ENCODE results near the gene ARHGAP25. TPM values are rescaled to one million over a fixed set of nuclear protein-coding genes. Genes with fewer than 3 reads are reported as not detected.

Gene ARHGAP25
- total and polyA plus RNA-seq, 9 donors = 2.6 to 4.2 (median 3.1) TPM

DNA sequence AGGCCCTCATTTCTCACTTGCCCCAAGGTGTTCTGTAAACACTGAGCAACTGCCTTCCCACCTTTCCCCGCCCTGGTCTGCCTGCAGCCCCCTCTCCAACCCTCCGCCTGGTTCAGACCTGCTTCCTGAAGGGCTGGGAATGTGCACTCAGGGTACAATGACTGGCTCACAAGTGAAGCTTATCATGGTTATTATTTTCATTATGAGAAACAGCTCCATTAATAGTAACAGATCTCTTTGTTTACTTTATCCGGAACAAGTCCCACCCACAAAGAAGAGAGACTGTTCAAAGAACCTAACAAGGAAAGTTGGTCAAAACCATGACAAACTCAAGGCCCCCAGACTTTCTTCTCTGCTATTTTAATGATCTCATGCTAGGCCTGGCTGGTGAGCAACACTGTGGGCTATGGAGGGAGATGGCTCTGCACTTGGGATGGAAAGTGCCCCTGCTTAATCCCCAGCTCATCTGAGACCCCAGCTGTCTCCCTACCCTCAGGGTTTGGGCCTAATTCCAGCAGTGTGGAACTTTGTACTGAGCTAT lies 36.7 kb downstream of the ARHGAP25 start:
- H3K36me3 ChIP-seq (ENCODE audit: control insufficient read depth, insufficient read depth, low read length) = no peaks in the 10 kb centered on the region
- DNase-seq = peak; percentile 61
- H3K4me1 ChIP-seq (ENCODE audit: control insufficient read depth, insufficient read depth, low read length) = peaks cover 42% of the 10 kb centered on the region
- no peak overlapping the region for H3K4me3 ChIP-seq (ENCODE audit: low read length)
- WGBS (ENCODE audit: insufficient coverage) = 83% methylated on average over 1 of the region's 3 CpGs
- no peaks in the 10 kb centered on the region for H3K27me3 ChIP-seq (ENCODE audit: control insufficient read depth, insufficient read depth, low read length)
- H3K9me3 ChIP-seq (replicated peaks; ENCODE audit: control insufficient read depth, low read depth, low read length) = no peaks in the 10 kb centered on the region
- peak overlapping the region; percentile 78 for H3K27ac ChIP-seq (ENCODE audit: low read length)

DNA sequence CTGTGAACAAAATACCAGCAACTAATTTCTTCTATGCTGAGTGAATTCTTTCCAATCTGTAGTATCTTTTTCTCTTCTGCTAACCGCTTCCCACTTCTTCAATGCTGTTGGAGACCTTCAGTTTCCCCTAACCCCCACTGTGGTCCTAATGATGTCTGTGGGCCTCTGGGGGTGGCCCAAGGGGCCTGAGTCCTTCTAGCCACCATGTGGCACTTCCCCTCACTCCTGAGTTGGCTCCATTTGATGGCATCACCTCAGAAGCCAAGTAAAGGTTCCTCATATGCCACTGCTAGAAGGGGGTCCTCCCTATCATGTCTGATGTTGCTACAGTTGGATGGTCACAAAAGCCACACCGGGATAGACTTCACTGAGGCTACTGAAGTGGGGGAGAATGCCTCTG lies 37.5 kb downstream of the ARHGAP25 start:
- Histone ChIP-seq H3K27me3 (ENCODE audit: control insufficient read depth, insufficient read depth, low read length) (no peaks in the 10 kb centered on the region), H3K27ac (ENCODE audit: low read length) (peak overlapping the region; percentile 9), H3K36me3 (ENCODE audit: control insufficient read depth, insufficient read depth, low read length) (no peaks in the 10 kb centered on the region), H3K9me3 (replicated peaks; ENCODE audit: control insufficient read depth, low read depth, low read length) (no peaks in the 10 kb centered on the region), H3K4me3 (ENCODE audit: low read length) (no peak overlapping the region), H3K4me1 (ENCODE audit: control insufficient read depth, insufficient read depth, low read length) (peaks cover 42% of the 10 kb centered on the region)
- no peak for DNase-seq
- WGBS (ENCODE audit: insufficient coverage) = 100% methylated on average over 1 of the region's 2 CpGs

DNA sequence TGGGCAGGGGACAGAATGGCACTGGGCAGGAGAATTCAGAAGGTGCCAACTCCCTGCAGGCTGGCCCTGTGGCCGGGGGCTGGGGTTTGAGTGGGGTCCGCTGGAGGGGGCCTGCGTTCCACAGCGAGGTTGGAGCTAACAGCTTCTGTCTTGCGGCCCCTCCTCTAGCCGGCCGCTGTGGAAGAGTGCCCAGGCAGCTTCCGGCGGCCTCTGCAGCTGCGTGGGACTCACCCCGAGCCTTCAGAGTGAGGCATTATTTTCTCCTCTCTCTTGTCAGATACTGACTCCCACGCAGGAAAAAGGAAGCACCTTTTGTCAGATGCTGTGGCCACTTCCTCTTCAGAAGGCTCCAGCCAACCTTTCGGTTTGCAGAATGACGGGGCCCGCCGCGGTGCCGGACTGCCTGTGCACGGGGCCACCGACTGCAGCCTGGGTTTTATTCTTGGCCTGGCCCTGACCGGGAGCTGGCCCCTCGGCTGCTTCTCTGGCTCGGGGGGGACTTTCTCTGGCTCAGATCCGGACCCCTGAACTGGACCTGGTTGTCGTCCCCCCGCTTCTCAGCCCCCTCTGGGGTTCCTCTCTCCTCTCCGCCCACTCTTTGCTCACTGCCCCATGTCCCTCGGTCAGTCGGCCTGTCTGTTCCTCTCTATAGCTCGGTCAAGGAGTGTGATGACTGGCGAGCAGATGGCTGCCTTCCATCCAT lies 40.1 kb downstream of the ARHGAP25 start:
- Histone ChIP-seq H3K9me3 (replicated peaks; ENCODE audit: control insufficient read depth, low read depth, low read length) (no peaks in the 10 kb centered on the region), H3K4me1 (ENCODE audit: control insufficient read depth, insufficient read depth, low read length) (peaks cover 37% of the 10 kb centered on the region), H3K36me3 (ENCODE audit: control insufficient read depth, insufficient read depth, low read length) (no peaks in the 10 kb centered on the region), H3K27ac (ENCODE audit: low read length) (peak overlapping the region; percentile 85), H3K4me3 (ENCODE audit: low read length) (peak overlapping the region; percentile 29), H3K27me3 (ENCODE audit: control insufficient read depth, insufficient read depth, low read length) (no peaks in the 10 kb centered on the region)
- WGBS (ENCODE audit: insufficient coverage) = 46% methylated on average over 28 of the region's 31 CpGs
- DNase-seq = peak; percentile 81

- Histone ChIP-seq H3K4me3 (ENCODE audit: low read length) (peak overlapping the region; percentile 29), H3K9me3 (replicated peaks; ENCODE audit: control insufficient read depth, low read depth, low read length) (no peaks in the 10 kb centered on the region), H3K27ac (ENCODE audit: low read length) (peak overlapping the region; percentile 85), H3K27me3 (ENCODE audit: control insufficient read depth, insufficient read depth, low read length) (no peaks in the 10 kb centered on the region), H3K36me3 (ENCODE audit: control insufficient read depth, insufficient read depth, low read length) (no peaks in the 10 kb centered on the region), H3K4me1 (ENCODE audit: control insufficient read depth, insufficient read depth, low read length) (peaks cover 32% of the 10 kb centered on the region)
- DNase-seq = no peak
- whole genome bisulfite sequencing (ENCODE audit: insufficient coverage) = 82% methylated on average over 8 of the region's 13 CpGs
Observed at GRCh38 chr2:68775272-68775842, 40.7 kb downstream of the ARHGAP25 start.

DNA sequence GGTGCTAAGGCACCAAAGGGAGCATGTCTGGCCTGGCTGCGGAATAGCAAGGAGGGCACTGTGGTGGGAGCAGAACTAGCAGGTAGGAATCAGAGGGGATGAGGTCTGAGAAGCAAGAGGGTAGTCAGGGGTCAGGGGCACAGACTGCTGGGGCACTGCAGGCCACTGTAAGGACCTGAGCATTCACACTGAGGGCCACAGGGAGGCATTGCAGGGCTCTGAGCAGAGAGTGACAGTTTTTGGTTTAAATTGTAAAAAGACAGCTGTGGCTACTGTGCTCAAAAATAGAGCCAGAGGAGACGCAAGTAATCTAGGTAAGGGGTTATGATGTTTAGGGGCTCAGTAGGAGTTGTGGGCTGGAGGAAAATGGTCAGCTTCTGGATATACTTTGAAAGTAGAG lies 41.5 kb downstream of the ARHGAP25 start:
- H3K4me3 ChIP-seq (ENCODE audit: low read length) = no peak overlapping the region
- WGBS (ENCODE audit: insufficient coverage) = 89% methylated on average over 2 of the region's 2 CpGs
- no peaks in the 10 kb centered on the region for H3K27me3 ChIP-seq (ENCODE audit: control insufficient read depth, insufficient read depth, low read length)
- H3K36me3 ChIP-seq (ENCODE audit: control insufficient read depth, insufficient read depth, low read length) = no peaks in the 10 kb centered on the region
- DNase-seq = no peak
- H3K27ac ChIP-seq (ENCODE audit: low read length) = no peak overlapping the region
- no peaks in the 10 kb centered on the region for H3K9me3 ChIP-seq (replicated peaks; ENCODE audit: control insufficient read depth, low read depth, low read length)
- H3K4me1 ChIP-seq (ENCODE audit: control insufficient read depth, insufficient read depth, low read length) = peaks cover 25% of the 10 kb centered on the region

GRCh38 chr2:68779595-68779994 lies 45.0 kb downstream of the ARHGAP25 start:
- H3K4me3 ChIP-seq (ENCODE audit: low read length) = no peak overlapping the region
- no peaks in the 10 kb centered on the region for H3K9me3 ChIP-seq (replicated peaks; ENCODE audit: control insufficient read depth, low read depth, low read length)
- no peaks in the 10 kb centered on the region for H3K27me3 ChIP-seq (ENCODE audit: control insufficient read depth, insufficient read depth, low read length)
- H3K4me1 ChIP-seq (ENCODE audit: control insufficient read depth, insufficient read depth, low read length) = peaks cover 8% of the 10 kb centered on the region
- DNase-seq = no peak
- no peak overlapping the region for H3K27ac ChIP-seq (ENCODE audit: low read length)
- no peaks in the 10 kb centered on the region for H3K36me3 ChIP-seq (ENCODE audit: control insufficient read depth, insufficient read depth, low read length)

DNA sequence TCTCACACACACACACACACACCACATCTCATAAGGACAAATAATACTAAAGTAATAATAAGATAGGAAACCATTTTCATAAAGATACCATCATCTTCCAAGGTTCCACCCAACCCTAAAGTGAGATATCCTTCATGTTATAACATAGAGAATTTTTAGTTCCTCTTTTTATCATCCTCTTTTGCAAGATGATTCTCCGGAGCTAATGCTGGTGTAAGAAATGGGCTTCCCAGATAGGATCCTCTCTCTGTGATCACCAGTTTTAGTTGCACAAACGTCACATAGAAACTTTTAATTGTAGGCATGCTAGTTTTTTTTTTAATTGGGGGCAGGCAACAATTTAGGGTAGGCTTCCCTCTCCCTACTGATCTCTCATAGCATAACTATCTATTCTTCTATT lies 49.6 kb downstream of the ARHGAP25 start:
- no peaks in the 10 kb centered on the region for H3K4me1 ChIP-seq (ENCODE audit: control insufficient read depth, insufficient read depth, low read length)

GRCh38 chr2:68784915-68785314 lies 50.3 kb downstream of the ARHGAP25 start:
- Histone ChIP-seq H3K4me1 (ENCODE audit: control insufficient read depth, insufficient read depth, low read length) (no peaks in the 10 kb centered on the region), H3K36me3 (ENCODE audit: control insufficient read depth, insufficient read depth, low read length) (peaks cover 2% of the 10 kb centered on the region), H3K27ac (ENCODE audit: low read length) (no peak overlapping the region)

More for the DNA sequence above, 49.6 kb downstream of the ARHGAP25 start:
- peaks cover 2% of the 10 kb centered on the region for H3K36me3 ChIP-seq (ENCODE audit: control insufficient read depth, insufficient read depth, low read length)
- no peak overlapping the region for H3K4me3 ChIP-seq (ENCODE audit: low read length)
- WGBS (ENCODE audit: insufficient coverage) = no CpG with 5 or more reads among the region's 2 CpGs
- H3K27ac ChIP-seq (ENCODE audit: low read length) = no peak overlapping the region
- H3K27me3 ChIP-seq (ENCODE audit: control insufficient read depth, insufficient read depth, low read length) = no peaks in the 10 kb centered on the region
- no peaks in the 10 kb centered on the region for H3K9me3 ChIP-seq (replicated peaks; ENCODE audit: control insufficient read depth, low read depth, low read length)
- no peak for DNase-seq

GRCh38 chr2:68787356-68787755 lies 52.7 kb downstream of the ARHGAP25 start:
- Histone ChIP-seq H3K4me1 (ENCODE audit: control insufficient read depth, insufficient read depth, low read length) (no peaks in the 10 kb centered on the region), H3K9me3 (replicated peaks; ENCODE audit: control insufficient read depth, low read depth, low read length) (no peaks in the 10 kb centered on the region), H3K27me3 (ENCODE audit: control insufficient read depth, insufficient read depth, low read length) (no peaks in the 10 kb centered on the region), H3K27ac (ENCODE audit: low read length) (no peak overlapping the region), H3K36me3 (ENCODE audit: control insufficient read depth, insufficient read depth, low read length) (peaks cover 2% of the 10 kb centered on the region), H3K4me3 (ENCODE audit: low read length) (no peak overlapping the region)
- 80% methylated on average over 1 of the region's 4 CpGs for WGBS (ENCODE audit: insufficient coverage)
- no peak for DNase-seq

More at GRCh38 chr2:68784915-68785314, 50.3 kb downstream of the ARHGAP25 start:
- Histone ChIP-seq H3K9me3 (replicated peaks; ENCODE audit: control insufficient read depth, low read depth, low read length) (no peaks in the 10 kb centered on the region), H3K27me3 (ENCODE audit: control insufficient read depth, insufficient read depth, low read length) (no peaks in the 10 kb centered on the region), H3K4me3 (ENCODE audit: low read length) (no peak overlapping the region)
- peak; percentile 22 for DNase-seq
- WGBS (ENCODE audit: insufficient coverage) = 29% methylated on average over 1 of the region's 1 CpG

DNA sequence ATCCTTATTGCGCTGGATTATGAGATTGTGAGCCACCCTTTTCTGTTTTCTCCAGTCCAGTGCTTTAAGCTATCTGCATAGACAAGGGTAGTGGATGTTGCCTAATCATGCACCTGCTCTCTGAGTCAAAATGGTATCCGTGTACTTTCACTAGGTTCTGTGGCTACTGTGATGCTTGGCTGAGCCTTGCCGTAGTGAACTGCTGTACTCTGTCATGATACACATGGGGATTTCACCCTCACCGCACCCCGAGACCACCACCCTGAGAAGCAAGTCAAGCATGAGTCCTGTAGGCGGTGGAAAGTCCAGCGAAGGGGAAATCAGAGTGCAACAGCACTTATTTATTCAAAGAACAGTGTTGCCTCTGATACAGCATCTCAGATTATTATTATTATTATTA lies 55.0 kb downstream of the ARHGAP25 start:
- WGBS (ENCODE audit: insufficient coverage) = 98% methylated on average over 4 of the region's 7 CpGs
- DNase-seq = no peak
- H3K9me3 ChIP-seq (replicated peaks; ENCODE audit: control insufficient read depth, low read depth, low read length) = no peaks in the 10 kb centered on the region
- no peaks in the 10 kb centered on the region for H3K4me1 ChIP-seq (ENCODE audit: control insufficient read depth, insufficient read depth, low read length)
- peaks cover 2% of the 10 kb centered on the region for H3K36me3 ChIP-seq (ENCODE audit: control insufficient read depth, insufficient read depth, low read length)
- H3K4me3 ChIP-seq (ENCODE audit: low read length) = no peak overlapping the region
- no peak overlapping the region for H3K27ac ChIP-seq (ENCODE audit: low read length)
- H3K27me3 ChIP-seq (ENCODE audit: control insufficient read depth, insufficient read depth, low read length) = no peaks in the 10 kb centered on the region

Data from muscle of leg (tissue), 11 donors.